Measurements from ENCODE around the gene TRAF2.

The TRAF2 gene

GRCh38 chr9:136926154-136926704, 39.9 kb downstream of the TRAF2 start:
- no peak overlapping the region for H3K9ac ChIP-seq (ENCODE audit: low read length)
- H3F3A ChIP-seq (ENCODE audit: insufficient read depth, low read length), result no peaks in the 10 kb centered on the region
- H3K27ac ChIP-seq (ENCODE audit: low read depth, low read length, poor library complexity, severe bottlenecking), result no peak overlapping the region
- no peak overlapping the region for H3K4me3 ChIP-seq (ENCODE audit: low read depth, low read length, poor library complexity, severe bottlenecking)
- H2AFZ ChIP-seq (ENCODE audit: low read length), result no peak overlapping the region
- H4K20me1 ChIP-seq (ENCODE audit: insufficient read depth, low read length), result no peaks in the 10 kb centered on the region
- TF ChIP-seq EZH2 (IDR thresholded peaks at IDR 0.05; ENCODE audit: borderline replicate concordance, low read length) (no peak), CTCF (IDR thresholded peaks at IDR 0.05; ENCODE audit: low read length) (no peak)
- no peak overlapping the region for H3K4me2 ChIP-seq (ENCODE audit: low read length)
- H3K9me2 ChIP-seq (ENCODE audit: low read depth, low read length), result no peaks in the 10 kb centered on the region
- peaks cover 81% of the 10 kb centered on the region for H3K36me3 ChIP-seq (ENCODE audit: insufficient read depth, low read length)
- H3K4me1 ChIP-seq (ENCODE audit: insufficient read depth, low read length, severe bottlenecking), result peaks cover 15% of the 10 kb centered on the region
- H3K9me3 ChIP-seq (ENCODE audit: low read length), result no peaks in the 10 kb centered on the region
- H3K79me2 ChIP-seq (ENCODE audit: insufficient read depth, low read length), result no peaks in the 10 kb centered on the region
- H3K27me3 ChIP-seq (ENCODE audit: insufficient read depth, low read length), result no peaks in the 10 kb centered on the region

GRCh38 chr9:136926749-136927148, 40.4 kb downstream of the TRAF2 start:
- H3F3A ChIP-seq (ENCODE audit: insufficient read depth, low read length), result no peaks in the 10 kb centered on the region
- no peak overlapping the region for H3K4me3 ChIP-seq (ENCODE audit: low read depth, low read length, poor library complexity, severe bottlenecking)
- no peak overlapping the region for H3K9ac ChIP-seq (ENCODE audit: low read length)
- H2AFZ ChIP-seq (ENCODE audit: low read length), result no peak overlapping the region
- H3K9me3 ChIP-seq (ENCODE audit: low read length), result peaks cover under 1% of the 10 kb centered on the region; the same call in 1 of the 2 replicates
- H3K79me2 ChIP-seq (ENCODE audit: insufficient read depth, low read length), result no peaks in the 10 kb centered on the region
- H3K36me3 ChIP-seq (ENCODE audit: insufficient read depth, low read length), result peaks cover 85% of the 10 kb centered on the region
- TF ChIP-seq EZH2 (IDR thresholded peaks at IDR 0.05; ENCODE audit: borderline replicate concordance, low read length), result no peak
- H3K27ac ChIP-seq (ENCODE audit: low read depth, low read length, poor library complexity, severe bottlenecking), result no peak overlapping the region
- H3K9me2 ChIP-seq (ENCODE audit: low read depth, low read length), result no peaks in the 10 kb centered on the region
- H3K4me2 ChIP-seq (ENCODE audit: low read length), result no peak overlapping the region
- H3K27me3 ChIP-seq (ENCODE audit: insufficient read depth, low read length), result no peaks in the 10 kb centered on the region
- no peaks in the 10 kb centered on the region for H4K20me1 ChIP-seq (ENCODE audit: insufficient read depth, low read length)
- peaks cover 15% of the 10 kb centered on the region for H3K4me1 ChIP-seq (ENCODE audit: insufficient read depth, low read length, severe bottlenecking)

GRCh38 chr9:136927343-136928271, 41.3 kb downstream of the TRAF2 start:
- no peak overlapping the region for H3K9ac ChIP-seq (ENCODE audit: low read length)
- H3K27me3 ChIP-seq (ENCODE audit: insufficient read depth, low read length), result no peaks in the 10 kb centered on the region
- H3K27ac ChIP-seq (ENCODE audit: low read depth, low read length, poor library complexity, severe bottlenecking), result no peak overlapping the region
- peaks cover 3% of the 10 kb centered on the region; the same call in 1 of the 2 replicates for H3K9me3 ChIP-seq (ENCODE audit: low read length)
- no peaks in the 10 kb centered on the region for H3K79me2 ChIP-seq (ENCODE audit: insufficient read depth, low read length)
- no peaks in the 10 kb centered on the region for H3F3A ChIP-seq (ENCODE audit: insufficient read depth, low read length)
- TF ChIP-seq EZH2 (IDR thresholded peaks at IDR 0.05; ENCODE audit: borderline replicate concordance, low read length), result no peak
- TF ChIP-seq CTCF (IDR thresholded peaks at IDR 0.05; ENCODE audit: low read length), result no peak
- no peak overlapping the region for H3K4me2 ChIP-seq (ENCODE audit: low read length)
- H4K20me1 ChIP-seq (ENCODE audit: insufficient read depth, low read length), result no peaks in the 10 kb centered on the region
- peaks cover 15% of the 10 kb centered on the region for H3K4me1 ChIP-seq (ENCODE audit: insufficient read depth, low read length, severe bottlenecking)
- no peak overlapping the region for H2AFZ ChIP-seq (ENCODE audit: low read length)
- H3K36me3 ChIP-seq (ENCODE audit: insufficient read depth, low read length), result peaks cover 83% of the 10 kb centered on the region
- no peaks in the 10 kb centered on the region for H3K9me2 ChIP-seq (ENCODE audit: low read depth, low read length)
- H3K4me3 ChIP-seq (ENCODE audit: low read depth, low read length, poor library complexity, severe bottlenecking), result no peak overlapping the region
